ENCODE data around the gene RGS9BP. TPM values are rescaled to one million over a fixed set of nuclear protein-coding genes. Genes with fewer than 3 reads are reported as not detected.
A peak's percentile ranks its signal among the peaks of the same experiment; 100 is the strongest.

Gene RGS9BP
- total RNA-seq (2014; rRNA removed; shearing (Covaris generic)) = under 0.01 and 0.22 TPM in 2 replicates
- polyA plus RNA-seq (2016; fragmentation: Nextera tagmentation; extraction: Ambion mirVana) = 0.08 TPM in 1 of 2 replicates, not detected in the other

- DNase-seq = peak; percentile 89
- H3K4me3 ChIP-seq = peak within 1 kb of the TSS; percentile 80
- H3K4me2 ChIP-seq (ENCODE audit: unreplicated experiment) = peak within 1 kb of the TSS; percentile 94
- H3K36me3 ChIP-seq (ENCODE audit: low read depth) = no peaks in the 10 kb centered on the region
- TF ChIP-seq EZH2 (IDR thresholded peaks at IDR 0.05; ENCODE audit: insufficient read depth, poor library complexity, severe bottlenecking) (no peak), EZH2phosphoT487 (IDR thresholded peaks at IDR 0.05; ENCODE audit: insufficient read depth, low read depth) (no peak)
- peaks cover 19% of the 10 kb centered on the region for H3K27me3 ChIP-seq (replicated peaks; ENCODE audit: insufficient read depth)
- H3K27ac ChIP-seq = peak within 1 kb of the TSS; percentile 45; the same call in 1 of the 2 replicates
- no peaks in the 10 kb centered on the region for H3K9me2 ChIP-seq (ENCODE audit: insufficient read depth)
- WGBS, 2 experiments (ENCODE audit: low coverage in 1 of 2, low lambda C conversion rate in 2 of 2, missing lambda C conversion rate in 2 of 2) = 4% methylated on average over 36 to 50 of the region's 53 CpGs
- in situ Hi-C loops (cut with MboI) = no loop called here
- peak within 1 kb of the TSS; percentile 94 for H2AFZ ChIP-seq
- H3F3A ChIP-seq (ENCODE audit: insufficient read depth) = no peaks in the 10 kb centered on the region
- H3K4me1 ChIP-seq (ENCODE audit: insufficient read depth) = peaks cover 18% of the 10 kb centered on the region
- H3K9ac ChIP-seq = peak within 1 kb of the TSS; percentile 80
- H3K9me3 ChIP-seq (ENCODE audit: low read depth) = no peaks in the 10 kb centered on the region
- H3K79me2 ChIP-seq (ENCODE audit: insufficient read depth) = peaks cover 40% of the 10 kb centered on the region
- H4K20me1 ChIP-seq (ENCODE audit: insufficient read depth) = no peaks in the 10 kb centered on the region; the same call in 1 of the 2 replicates
Observed at GRCh38 chr19:32675720-32676185, at the start of gene RGS9BP. Gene RGS9BP, plus strand, starts transcription at chr19:32675848. Its CDS starts 416 bp downstream, at chr19:32676264.

- Histone ChIP-seq H3K4me1 (ENCODE audit: insufficient read depth) (no peaks in the 10 kb centered on the region), H3K4me3 (no peak overlapping the region), H3K9me3 (ENCODE audit: low read depth) (no peaks in the 10 kb centered on the region), H3K36me3 (ENCODE audit: low read depth) (peaks cover 6% of the 10 kb centered on the region; the same call in 1 of the 2 replicates), H3K79me2 (ENCODE audit: insufficient read depth) (no peaks in the 10 kb centered on the region), H3K9me2 (ENCODE audit: insufficient read depth) (no peaks in the 10 kb centered on the region), H3F3A (ENCODE audit: insufficient read depth) (no peaks in the 10 kb centered on the region), H4K20me1 (ENCODE audit: insufficient read depth) (no peaks in the 10 kb centered on the region), H3K4me2 (ENCODE audit: unreplicated experiment) (no peak overlapping the region), H2AFZ (no peak overlapping the region), H3K27ac (no peak overlapping the region), H3K27me3 (replicated peaks; ENCODE audit: insufficient read depth) (no peaks in the 10 kb centered on the region), H3K9ac (no peak overlapping the region)
- in situ Hi-C loops (cut with MboI) = no loop called here
- 88 to 94% methylated on average over 4 of the region's 4 CpGs for whole genome bisulfite sequencing, 2 experiments (ENCODE audit: low coverage in 1 of 2, low lambda C conversion rate in 2 of 2, missing lambda C conversion rate in 2 of 2)
- TF ChIP-seq EZH2phosphoT487 (IDR thresholded peaks at IDR 0.05; ENCODE audit: insufficient read depth, low read depth) (no peak), EZH2 (IDR thresholded peaks at IDR 0.05; ENCODE audit: insufficient read depth, poor library complexity, severe bottlenecking) (no peak)
- DNase-seq = no peak
Observed at GRCh38 chr19:32626969-32627368, 48.7 kb upstream of the RGS9BP start.

GRCh38 chr19:32627714-32628270 lies 47.9 kb upstream of the RGS9BP start:
- in situ Hi-C loops (cut with MboI) = no loop called here
- Histone ChIP-seq H3K9ac (no peak overlapping the region), H3K9me3 (ENCODE audit: low read depth) (no peaks in the 10 kb centered on the region), H3K36me3 (ENCODE audit: low read depth) (peaks cover 3% of the 10 kb centered on the region; the same call in 1 of the 2 replicates), H4K20me1 (ENCODE audit: insufficient read depth) (no peaks in the 10 kb centered on the region), H3K4me3 (no peak overlapping the region), H3K4me2 (ENCODE audit: unreplicated experiment) (no peak overlapping the region), H3K9me2 (ENCODE audit: insufficient read depth) (no peaks in the 10 kb centered on the region), H3K27me3 (replicated peaks; ENCODE audit: insufficient read depth) (no peaks in the 10 kb centered on the region), H3K27ac (no peak overlapping the region), H3K4me1 (ENCODE audit: insufficient read depth) (no peaks in the 10 kb centered on the region), H3K79me2 (ENCODE audit: insufficient read depth) (no peaks in the 10 kb centered on the region), H2AFZ (no peak overlapping the region), H3F3A (ENCODE audit: insufficient read depth) (no peaks in the 10 kb centered on the region)
- 90 to 94% methylated on average over 10 to 15 of the region's 15 CpGs for WGBS, 2 experiments (ENCODE audit: low coverage in 1 of 2, low lambda C conversion rate in 2 of 2, missing lambda C conversion rate in 2 of 2)
- DNase-seq = no peak
- TF ChIP-seq EZH2 (IDR thresholded peaks at IDR 0.05; ENCODE audit: insufficient read depth, poor library complexity, severe bottlenecking) (no peak), EZH2phosphoT487 (IDR thresholded peaks at IDR 0.05; ENCODE audit: insufficient read depth, low read depth) (no peak)

GRCh38 chr19:32630338-32630737 lies 45.3 kb upstream of the RGS9BP start:
- Histone ChIP-seq H3K4me3 (no peak overlapping the region), H3K9me3 (ENCODE audit: low read depth) (no peaks in the 10 kb centered on the region), H2AFZ (no peak overlapping the region), H3K27ac (no peak overlapping the region), H3F3A (ENCODE audit: insufficient read depth) (no peaks in the 10 kb centered on the region), H4K20me1 (ENCODE audit: insufficient read depth) (no peaks in the 10 kb centered on the region), H3K9ac (no peak overlapping the region), H3K36me3 (ENCODE audit: low read depth) (peaks cover 3% of the 10 kb centered on the region; the same call in 1 of the 2 replicates), H3K27me3 (replicated peaks; ENCODE audit: insufficient read depth) (no peaks in the 10 kb centered on the region), H3K4me1 (ENCODE audit: insufficient read depth) (no peaks in the 10 kb centered on the region), H3K79me2 (ENCODE audit: insufficient read depth) (no peaks in the 10 kb centered on the region), H3K9me2 (ENCODE audit: insufficient read depth) (no peaks in the 10 kb centered on the region), H3K4me2 (ENCODE audit: unreplicated experiment) (no peak overlapping the region)
- no peak for DNase-seq
- TF ChIP-seq EZH2 (IDR thresholded peaks at IDR 0.05; ENCODE audit: insufficient read depth, poor library complexity, severe bottlenecking) = no peak
- no peak for TF ChIP-seq EZH2phosphoT487 (IDR thresholded peaks at IDR 0.05; ENCODE audit: insufficient read depth, low read depth)
- WGBS, 2 experiments (ENCODE audit: low coverage in 1 of 2, low lambda C conversion rate in 2 of 2, missing lambda C conversion rate in 2 of 2) = 85 to 87% methylated on average over 14 of the region's 14 CpGs
- in situ Hi-C loops (cut with MboI) = no loop called here
